NB4 (cell line): ENCODE measurements around the gene NCAM2.

Source experiments
- MYC ChIP-seq: IDR thresholded peaks from 2 replicates; pipeline ENCODE4 v1.6.1; 2011; ENCODE audit warnings: low read depth, low read length
- POLR2A ChIP-seq: IDR thresholded peaks from 2 replicates; pipeline ENCODE4 v1.6.1; 2011; ENCODE audit warnings: mild to moderate bottlenecking; ENCODE audit not compliant: insufficient read length; ENCODE audit errors: extremely low read depth
- TF ChIP-seq, protein P1 (sequence below): IDR thresholded peaks from one replicate; pipeline ENCODE4 v1.5.1; 2012; ENCODE audit warnings: low read depth, low read length

- TF ChIP-seq, protein P1, sequence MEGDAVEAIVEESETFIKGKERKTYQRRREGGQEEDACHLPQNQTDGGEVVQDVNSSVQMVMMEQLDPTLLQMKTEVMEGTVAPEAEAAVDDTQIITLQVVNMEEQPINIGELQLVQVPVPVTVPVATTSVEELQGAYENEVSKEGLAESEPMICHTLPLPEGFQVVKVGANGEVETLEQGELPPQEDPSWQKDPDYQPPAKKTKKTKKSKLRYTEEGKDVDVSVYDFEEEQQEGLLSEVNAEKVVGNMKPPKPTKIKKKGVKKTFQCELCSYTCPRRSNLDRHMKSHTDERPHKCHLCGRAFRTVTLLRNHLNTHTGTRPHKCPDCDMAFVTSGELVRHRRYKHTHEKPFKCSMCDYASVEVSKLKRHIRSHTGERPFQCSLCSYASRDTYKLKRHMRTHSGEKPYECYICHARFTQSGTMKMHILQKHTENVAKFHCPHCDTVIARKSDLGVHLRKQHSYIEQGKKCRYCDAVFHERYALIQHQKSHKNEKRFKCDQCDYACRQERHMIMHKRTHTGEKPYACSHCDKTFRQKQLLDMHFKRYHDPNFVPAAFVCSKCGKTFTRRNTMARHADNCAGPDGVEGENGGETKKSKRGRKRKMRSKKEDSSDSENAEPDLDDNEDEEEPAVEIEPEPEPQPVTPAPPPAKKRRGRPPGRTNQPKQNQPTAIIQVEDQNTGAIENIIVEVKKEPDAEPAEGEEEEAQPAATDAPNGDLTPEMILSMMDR = no peak
- TF ChIP-seq POLR2A (no peak), MYC (no peak)
These were observed 347.7 kb downstream of the NCAM2 start for GRCh38 chr21:21345872-21346271.
